ENCODE measurements around the gene MORN1.

The MORN1 gene

DNA sequence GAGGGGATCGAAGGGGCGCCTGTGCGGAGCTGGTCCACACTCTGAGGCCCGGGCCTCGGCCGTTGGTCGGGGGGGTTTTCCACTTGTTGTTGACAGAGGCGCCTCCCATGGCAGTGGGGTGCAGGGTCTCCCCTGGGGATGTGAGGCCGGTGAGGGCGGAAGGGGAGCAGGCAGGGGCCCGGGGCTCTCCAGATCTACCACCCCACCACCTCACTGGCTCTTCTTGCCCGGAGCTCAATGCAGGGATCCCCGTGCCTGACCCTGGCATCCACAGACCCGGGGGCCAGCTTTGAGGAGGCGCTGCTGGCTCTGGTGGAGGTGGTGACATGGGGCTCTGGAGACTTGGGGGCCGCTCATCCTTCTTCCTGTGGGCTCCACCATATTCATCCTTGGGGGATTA, 28.1 kb upstream of the MORN1 start:
- DNase-seq (ENCODE audit: low spot score), result no peak

DNA sequence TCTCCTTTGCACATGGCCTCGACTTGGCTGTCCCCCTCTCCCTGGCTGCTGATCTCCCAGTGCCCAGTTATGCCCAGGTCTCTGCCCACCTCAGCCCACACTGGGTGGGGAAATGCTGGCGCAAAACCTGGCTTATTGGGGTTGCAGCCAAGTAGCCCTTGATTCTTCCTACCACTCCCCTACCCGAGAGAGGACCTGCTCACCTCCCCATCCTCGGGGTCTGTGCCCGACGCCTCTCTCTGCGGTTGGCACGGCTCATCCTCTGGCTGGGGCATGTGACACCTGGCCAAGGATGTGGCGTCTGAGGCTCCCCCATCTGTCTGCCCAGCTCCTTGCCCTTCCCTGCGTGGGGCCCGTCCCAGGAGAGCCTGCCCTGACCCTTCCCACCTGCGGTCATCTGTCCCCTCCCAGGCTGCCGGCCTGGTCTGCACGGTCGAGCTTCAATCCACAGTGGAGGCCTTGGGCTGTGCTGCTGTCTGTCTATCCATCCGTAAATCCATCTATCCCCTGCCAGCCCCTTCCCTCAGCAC, 27.5 kb upstream of the MORN1 start:
- no peak for DNase-seq (ENCODE audit: low spot score)

DNA sequence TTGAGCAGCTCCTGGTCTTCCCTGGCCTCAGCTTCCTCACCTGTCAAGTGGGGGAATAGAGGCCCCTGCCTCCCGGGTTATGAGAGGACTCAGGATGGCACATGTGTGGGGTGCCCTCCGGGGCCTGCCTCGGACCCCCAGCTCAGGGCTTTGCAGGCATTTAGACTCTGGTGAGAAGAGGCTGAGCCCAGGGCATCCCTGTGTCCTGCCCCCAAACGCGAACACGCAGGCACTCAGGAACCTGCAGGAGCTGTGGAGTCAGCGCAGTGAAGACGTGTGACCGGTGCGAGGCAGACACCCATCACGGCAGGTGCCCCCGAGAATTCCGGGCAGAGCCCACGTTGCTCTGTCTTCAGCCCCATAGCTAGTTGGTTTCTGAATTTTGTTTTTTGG, 26.5 kb upstream of the MORN1 start:
- no peak for DNase-seq (ENCODE audit: low spot score)

DNA sequence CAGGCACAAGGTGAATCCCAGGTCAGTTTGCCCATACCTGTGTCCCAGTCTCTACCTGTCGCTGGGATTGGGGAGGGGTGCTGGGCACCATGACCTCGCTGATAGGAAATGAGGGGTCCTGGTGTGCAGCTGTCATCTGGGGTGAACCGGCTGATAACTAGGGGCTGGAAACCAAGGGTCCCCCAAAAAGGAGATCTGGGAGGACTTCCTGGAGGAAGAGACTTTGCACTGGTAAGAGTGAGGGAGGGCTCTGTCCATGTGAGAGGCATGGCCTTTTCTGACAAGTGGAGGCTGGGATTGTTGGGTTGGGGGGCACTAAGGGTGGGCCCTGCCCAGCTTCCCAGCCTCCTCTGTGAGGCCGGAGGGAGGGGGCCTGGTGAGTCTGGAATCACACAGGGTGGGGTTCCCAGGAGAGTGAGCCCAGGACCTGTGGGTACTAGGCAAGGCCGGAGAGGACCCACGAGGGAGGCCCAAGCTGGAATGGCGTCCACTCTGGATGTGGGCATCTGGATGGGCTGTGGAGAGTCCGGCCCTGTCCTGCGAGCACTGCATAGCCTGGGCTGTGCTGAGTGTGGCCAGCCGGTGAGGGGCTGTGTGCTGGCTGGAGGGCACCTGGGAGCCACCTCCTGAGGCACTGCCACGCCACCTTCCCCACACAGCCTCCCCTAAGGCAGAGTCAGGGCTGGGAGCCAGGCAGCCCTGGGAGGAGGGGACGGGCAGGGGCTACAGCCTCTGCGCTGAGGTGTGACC, 25.9 kb upstream of the MORN1 start:
- DNase-seq (ENCODE audit: low spot score), result no peak

DNA sequence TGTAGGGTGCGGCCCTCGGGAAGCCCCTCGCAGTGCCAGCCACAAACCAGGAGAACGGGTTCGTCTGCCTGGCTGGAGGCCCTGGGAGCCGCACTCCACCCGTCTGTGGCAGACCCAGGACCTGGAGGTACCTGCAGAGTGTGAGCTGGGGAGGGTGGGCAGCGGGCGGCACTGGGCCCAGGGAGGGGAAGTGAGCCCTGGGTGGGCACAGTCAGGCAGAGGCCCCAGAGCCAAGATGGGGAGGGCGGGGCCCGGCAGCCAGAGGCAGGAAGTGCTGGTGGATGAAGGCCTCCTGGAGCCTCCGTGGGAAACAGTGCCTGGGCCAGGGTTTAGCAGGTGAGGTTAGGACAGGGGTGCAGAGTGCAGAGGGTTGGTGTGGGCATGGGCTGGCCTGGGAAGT, 25.0 kb upstream of the MORN1 start:
- DNase-seq (ENCODE audit: low spot score), result no peak

DNA sequence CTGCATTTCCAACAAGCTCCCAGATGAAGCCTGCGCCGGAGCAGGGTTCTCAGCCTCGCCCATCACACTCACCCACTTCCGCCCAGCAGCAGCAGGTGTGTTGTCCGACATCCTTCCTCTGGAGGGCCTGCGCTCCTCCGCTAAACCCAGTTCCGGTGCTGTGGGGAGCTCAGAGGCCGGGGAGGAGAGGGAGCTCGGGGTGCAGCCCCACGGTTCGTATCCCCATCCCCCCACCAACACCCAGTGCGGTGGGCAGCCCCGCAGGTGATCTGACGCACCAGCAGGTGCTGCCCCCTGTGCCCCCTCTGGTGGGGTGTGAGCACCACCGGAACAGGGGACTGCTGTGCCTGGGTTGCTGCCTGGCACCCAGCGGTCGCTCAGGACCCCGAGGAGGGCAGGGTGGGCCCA, 24.5 kb upstream of the MORN1 start:
- DNase-seq (ENCODE audit: low spot score), result no peak

DNA sequence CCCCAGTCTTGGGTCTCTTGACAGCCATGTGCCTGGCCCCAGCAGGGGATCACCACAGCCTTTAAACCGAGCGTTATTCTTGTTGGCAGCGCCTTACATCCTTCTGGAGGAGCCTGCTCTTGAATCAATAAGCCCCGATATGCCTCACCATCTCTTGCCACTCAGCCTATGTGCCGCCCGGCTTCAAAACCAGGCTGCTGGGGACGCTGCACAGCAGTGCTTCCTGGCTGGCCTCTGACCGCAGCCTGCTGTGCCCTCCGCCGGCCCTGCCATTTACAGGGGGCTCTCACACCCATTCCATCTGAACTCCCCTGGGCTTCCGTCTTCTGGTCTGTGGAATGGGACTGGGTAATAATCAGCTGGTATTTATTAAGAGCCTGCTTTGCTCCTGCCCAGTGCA, 24.0 kb upstream of the MORN1 start:
- DNase-seq (ENCODE audit: low spot score), result no peak

DNA sequence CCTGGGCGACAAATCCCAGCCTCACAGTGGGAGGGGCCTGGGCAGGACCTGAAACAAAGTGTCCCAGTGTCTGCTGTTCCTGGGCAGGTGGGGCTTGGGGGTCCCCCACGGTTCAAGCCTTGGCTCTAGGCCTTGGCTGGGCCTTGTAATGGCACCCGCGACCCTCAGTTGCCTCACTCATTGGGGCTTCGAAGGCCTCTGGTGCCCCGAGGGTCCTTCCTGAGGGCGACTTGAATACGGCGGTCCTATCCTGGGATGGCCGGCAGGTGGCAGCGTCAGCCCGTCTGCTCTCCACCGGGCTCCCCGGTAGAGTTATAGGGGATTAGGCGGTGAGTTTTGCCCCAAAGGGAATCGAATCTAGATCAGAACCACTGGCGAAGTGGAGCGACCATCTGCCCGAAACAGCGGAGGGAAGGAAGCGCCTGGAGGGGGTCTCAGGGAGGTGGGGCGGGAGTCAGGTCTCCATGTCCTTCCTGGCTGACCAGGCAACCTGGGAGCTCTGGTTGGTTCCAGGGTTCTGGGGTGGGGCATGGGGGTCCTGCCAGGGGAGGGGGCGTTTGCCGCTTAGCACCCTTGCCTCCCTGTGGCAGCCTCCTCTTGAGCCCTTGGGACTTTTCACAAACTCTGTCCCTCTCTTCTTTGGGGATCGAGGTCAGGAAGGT, 23.1 kb upstream of the MORN1 start:
- peak; percentile 67 for DNase-seq (ENCODE audit: low spot score)

DNA sequence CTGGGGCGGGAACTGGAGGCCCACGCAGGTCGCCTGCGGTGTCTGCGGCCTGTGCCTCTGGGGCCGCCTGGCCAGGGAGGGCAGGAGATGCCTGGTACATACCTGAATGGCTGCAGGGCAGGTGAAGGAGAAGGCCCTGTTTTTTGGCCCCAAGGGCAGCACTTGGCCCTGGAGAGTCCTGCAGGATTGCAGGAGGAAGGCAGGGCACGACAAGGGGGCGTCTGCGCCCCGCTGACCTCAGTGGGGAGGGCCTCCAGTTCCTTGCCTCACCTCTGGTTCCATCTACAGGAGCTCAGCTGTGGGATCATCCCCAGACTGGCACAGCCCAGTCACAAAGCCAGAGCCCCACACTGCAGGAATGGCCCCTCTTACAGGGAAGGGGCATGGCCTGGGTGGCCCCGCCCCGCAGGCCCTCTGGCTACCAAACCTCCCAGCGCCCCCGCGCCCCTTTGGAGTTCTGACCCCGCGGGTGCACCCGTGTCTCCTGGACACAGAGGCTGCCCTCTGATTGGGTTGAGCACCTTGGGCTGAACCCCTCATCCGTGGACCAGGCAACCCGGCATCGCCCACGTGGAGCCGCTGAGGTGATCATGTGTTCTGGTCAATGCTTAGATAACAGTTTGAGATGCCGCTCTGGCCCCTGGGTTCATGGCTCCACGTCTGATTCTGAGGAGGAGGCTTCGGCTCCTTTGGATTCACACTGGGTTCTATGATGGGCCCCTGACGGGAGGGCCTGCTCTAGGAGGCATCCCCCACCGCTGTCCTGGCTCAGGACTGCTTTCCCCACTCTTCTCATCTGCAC, 22.3 kb upstream of the MORN1 start:
- no peak for DNase-seq (ENCODE audit: low spot score)

DNA sequence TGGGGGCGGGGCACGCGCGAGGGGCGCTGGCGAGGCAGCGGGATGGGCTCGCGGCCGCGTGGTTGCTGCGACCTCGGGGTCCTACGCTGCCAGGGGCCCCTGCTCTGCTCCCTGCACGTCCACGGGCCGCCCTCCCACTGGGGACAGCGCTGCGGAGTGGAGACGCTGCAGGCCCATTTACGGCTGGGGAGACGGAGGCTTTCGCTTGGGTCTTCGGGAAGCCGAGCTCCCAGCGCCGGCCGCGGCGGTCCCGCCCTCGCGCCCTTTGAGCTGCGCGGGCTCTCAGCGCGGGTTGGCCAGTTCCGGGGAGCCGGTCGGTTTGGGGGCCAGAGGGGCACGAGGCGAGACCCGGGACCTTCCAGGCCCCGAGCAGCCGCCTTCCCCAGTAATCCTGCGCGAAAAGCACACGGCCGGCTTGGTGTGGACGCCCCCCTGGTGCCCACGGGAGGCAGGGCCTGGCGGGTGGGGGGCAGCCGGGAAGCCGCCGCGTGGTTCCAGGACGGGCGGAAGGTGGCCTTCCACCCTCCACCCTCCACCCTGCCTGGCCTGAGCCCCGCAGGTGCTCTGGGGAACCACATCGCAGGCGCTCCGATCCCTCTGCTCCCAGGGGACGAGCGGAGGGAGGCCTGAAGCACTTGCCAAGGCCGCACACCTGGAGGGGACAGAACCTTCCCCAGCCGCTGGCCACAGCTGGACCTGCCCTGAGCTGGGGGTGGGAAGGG, 21.6 kb upstream of the MORN1 start:
- peak; percentile 26 for DNase-seq (ENCODE audit: low spot score)

DNA sequence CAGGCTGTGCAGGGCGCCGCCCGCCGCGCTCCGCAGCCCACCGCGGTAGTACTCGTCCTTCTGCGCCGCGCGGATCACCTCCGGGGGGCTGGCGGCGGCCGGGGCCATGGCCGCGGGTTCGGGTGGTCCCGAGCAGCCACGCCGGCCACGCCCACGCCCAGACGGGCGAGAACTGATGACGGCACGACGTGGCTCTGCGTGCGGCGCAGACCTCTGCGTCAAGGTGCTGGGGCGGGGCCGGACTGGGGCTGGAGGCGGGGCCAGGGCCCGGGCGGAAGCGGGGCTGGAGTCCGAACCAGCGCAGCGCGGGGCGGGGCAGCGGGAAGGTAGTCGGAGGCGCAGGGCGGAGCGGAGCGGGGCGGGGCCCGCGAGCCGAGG, 21.0 kb upstream of the MORN1 start, which contains the start of gene PEX10:
PEX10 (minus strand) TSS at position 170 of the 378 bp plus-strand sequence; CDS start at position 108, 62 bp downstream.
- peak; percentile 94 for DNase-seq (ENCODE audit: low spot score)

DNA sequence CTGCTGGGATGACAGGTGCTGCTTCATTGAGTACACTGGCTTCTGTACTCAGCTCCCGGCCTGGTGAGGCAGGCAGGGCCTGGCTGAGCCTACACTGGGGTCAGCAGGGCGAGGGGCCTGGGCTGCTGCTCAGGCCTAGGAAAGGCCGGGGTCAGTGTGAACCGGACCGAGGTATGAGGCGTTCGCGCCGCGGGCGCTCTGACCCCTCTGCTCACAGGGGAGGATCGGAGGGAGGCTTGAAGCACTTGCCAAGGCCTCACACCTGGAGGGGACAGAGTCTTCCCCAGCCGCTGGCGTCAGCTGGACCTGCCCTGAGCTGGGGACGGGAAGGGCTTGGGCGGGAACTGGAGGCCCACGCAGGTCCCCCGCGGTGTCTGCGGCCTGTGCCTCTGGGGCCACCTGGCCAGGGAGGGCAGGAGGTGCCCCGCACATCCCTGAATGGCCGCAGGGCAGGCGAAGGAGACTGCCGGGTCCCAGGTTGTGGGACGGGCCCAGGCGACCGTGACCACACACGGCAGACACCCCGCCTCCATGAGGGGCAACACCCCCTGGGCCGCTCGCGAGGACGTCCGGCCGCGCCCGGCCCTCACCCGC, 20.5 kb upstream of the MORN1 start:
- no peak for DNase-seq (ENCODE audit: low spot score)

DNA sequence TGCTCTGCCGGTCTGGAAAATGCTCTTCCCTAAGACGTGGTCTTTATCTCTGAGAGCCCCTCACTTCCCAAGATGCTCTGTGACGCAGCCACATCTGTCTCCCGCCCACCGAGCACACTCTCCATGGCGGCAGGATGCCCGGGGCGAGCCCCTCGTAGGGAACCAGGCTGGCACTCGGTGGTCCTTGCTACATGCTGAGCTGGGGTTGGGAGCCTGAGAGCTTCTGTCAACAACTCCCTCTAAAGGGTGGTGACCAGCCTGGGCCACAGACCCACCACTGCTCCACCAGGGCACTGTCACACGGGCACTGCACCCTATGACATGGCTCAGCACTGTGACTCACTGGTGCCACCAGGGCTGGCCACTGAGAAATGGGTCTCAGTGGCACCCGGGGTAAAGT, 18.4 kb upstream of the MORN1 start:
- no peak for DNase-seq (ENCODE audit: low spot score)

DNA sequence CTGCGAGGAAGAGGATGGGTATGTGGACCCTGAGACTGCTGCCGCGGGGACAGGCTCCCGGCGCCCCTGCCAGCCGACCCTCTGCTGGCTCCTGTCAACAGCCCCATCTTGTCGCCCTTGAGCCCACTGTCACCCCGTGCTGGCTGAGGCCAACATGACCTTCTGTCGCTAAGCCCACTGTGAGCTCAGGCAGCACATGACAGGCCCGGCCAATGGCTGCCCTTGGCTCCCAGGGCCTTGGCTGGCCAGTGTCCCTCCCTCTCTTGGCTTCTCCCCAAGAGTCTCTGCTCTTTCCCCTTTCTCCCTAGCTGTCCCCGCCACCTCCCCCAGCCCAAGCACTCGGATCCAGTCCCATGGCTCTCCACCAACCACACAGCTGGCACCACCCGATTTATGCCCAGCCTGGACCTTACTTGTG, 17.5 kb upstream of the MORN1 start:
- no peak for DNase-seq (ENCODE audit: low spot score)

DNA sequence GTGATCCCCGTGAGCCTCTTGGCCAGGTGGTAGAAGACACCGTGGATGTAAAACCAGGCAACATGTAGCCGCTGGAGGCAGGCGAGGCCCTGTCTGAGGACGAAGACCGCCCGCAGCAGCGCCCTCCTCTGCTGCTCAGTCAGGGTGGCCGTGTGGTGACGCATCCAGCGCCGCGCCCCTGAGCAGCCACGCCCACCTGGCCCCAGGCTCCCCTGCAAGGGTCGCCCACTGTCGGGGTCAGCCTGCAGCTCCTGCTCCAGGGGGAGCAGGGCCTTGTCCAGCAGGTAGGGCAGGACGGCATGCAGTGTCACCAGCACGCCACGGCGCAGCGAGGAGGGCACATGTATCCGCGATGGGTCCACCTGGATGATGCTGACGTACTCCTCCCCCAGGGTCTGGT, 17.1 kb upstream of the MORN1 start:
- DNase-seq (ENCODE audit: low spot score), result no peak

DNA sequence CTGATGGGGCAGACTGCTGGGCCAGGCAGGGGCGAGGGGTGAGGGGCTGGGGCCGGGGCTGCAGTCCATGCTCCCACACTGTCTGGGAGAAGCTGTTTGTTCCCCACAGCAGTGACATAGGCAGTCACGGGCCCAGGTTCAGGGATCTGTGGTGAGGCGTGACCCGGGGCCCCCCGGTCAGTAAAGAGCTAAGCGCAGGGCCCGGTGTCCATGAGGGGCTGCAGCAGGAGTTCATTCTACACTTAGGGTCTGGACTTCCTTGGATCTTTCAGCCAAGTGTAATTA, 16.6 kb upstream of the MORN1 start:
- no peak for DNase-seq (ENCODE audit: low spot score)

DNA sequence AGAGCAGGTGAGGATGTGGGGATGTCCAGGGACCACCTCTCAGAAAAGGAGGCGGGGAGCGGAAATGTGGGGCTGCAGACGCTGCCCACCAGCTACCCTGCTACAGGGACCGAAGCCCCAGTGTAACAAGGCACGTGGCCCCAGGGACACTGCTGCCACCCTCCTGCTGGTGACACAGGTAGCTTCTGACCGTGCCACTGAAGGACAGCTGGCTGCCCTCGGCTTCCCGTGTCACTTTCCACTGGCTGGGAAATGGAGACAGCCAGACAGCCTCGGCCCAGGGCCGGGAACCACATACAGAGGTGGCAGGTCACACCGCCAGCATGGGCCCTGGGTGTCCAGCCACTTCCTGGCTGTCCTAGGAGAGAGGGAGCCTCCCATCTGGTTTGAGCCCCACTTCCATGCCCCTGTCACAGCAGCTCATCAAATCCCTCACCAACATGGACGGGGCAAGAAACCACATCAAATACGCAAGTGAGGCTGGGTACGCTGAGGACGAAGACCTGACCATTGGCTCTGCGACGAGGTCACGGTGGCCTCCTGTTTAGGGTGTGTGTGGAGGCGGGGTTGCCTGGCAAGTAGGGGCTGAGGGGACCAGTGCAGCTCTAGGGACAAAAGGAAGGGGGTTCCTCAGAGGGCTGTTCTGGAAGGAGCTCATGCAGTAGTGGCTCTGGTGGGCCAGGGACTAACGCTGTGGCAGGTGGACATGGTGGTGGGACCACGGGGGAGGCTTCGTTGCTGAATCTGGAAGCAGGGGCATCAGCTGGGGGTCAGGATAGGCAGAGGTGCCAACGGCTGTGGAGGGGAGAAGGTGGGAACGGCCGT, 16.0 kb upstream of the MORN1 start:
- no peak for DNase-seq (ENCODE audit: low spot score)

DNA sequence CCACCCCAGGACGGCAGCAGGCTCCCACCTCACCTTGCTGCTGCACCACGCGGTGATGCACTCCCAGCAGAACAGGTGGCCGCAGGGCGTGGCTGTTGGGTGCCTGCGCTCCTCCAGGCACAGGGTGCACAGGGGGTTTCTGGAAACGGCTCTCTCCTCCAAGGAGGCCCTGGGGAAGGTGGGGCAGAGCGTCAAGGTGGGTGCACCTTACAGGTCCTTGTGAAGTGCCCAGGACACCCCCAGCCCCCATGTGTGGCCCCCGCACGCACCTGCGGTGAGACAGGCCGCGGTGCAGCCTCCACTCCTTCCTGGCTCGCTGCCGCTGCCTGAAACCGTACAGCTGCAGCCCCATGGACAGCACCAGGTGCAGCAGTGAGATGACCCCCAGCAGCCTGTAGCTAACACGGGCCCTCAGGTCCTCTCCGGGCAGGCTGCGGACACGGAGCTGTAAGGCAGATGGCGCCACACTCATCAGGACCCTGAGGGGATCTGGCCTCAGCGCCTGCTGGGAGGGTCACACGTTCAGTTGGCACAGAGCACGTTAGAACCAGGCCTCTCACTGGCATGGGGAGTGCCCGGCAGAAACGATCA, 15.2 kb upstream of the MORN1 start:
- DNase-seq (ENCODE audit: low spot score), result no peak

DNA sequence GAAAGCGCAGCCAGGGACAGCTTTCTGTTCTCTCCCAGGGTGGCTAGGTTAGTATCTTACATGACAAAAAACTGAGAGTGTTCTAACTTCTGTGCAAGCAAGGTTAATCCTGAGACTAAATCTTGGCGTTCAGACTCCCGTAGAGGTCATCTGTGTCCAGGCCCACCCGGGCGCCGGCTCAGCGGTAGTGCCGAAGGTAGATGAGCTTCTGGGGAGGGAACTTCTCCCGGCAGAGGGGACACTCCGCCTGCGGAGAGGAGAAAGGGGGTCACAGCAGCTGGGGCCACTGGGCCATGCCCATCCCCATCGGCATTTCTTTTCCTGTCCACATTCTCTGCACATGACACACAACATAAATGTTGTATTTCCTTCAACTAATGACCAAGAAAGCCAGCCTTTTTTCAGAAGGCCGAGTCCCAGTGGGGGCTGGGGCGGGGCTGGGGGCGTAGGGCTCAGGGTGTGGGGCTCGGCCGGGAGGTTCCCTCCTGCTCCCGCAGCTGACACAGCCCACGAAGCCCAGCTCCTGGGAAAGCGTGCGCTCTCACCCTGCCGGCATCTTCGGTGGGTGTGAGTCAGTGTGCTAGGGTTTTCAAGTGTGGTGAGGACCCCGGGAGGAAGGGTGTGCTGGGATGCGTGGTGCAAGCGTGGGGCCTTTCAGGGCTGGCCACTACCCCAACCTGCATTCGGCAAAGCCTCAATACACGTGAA, 14.4 kb upstream of the MORN1 start:
- DNase-seq (ENCODE audit: low spot score), result no peak

Measured in kidney capillary endothelial cell (primary cell).